ENCODE measurements around the gene MPZL3.

MPZL3 gene

GRCh38 chr11:118264569-118265465 is 12.7 kb upstream of the MPZL3 start:
- no peak for DNase-seq (ENCODE audit: low spot score)

- no peak for DNase-seq (ENCODE audit: low spot score)
Measured at GRCh38 chr11:118263695-118264568, 11.8 kb upstream of the MPZL3 start, which contains the start of gene MPZL2. Gene MPZL2, minus strand, starts transcription at chr11:118264297. Its CDS starts 144 bp downstream, at chr11:118264153.

- no peak for DNase-seq (ENCODE audit: low spot score)
Measured at GRCh38 chr11:118263112-118263511, 10.9 kb upstream of the MPZL3 start.

GRCh38 chr11:118260353-118260752 is 8.2 kb upstream of the MPZL3 start:
- DNase-seq (ENCODE audit: low spot score), result no peak

- DNase-seq (ENCODE audit: low spot score), result no peak
Measured at GRCh38 chr11:118259138-118259537, 7.0 kb upstream of the MPZL3 start.

GRCh38 chr11:118258410-118258809 is 6.2 kb upstream of the MPZL3 start:
- DNase-seq (ENCODE audit: low spot score), result no peak

- DNase-seq (ENCODE audit: low spot score), result no peak
Measured at GRCh38 chr11:118252688-118253087, 523 bp upstream of the MPZL3 start.

GRCh38 chr11:118247041-118247440 is 5.1 kb downstream of the MPZL3 start:
- DNase-seq (ENCODE audit: low spot score), result no peak

GRCh38 chr11:118245936-118246562 is 6.1 kb downstream of the MPZL3 start:
- DNase-seq (ENCODE audit: low spot score), result no peak

GRCh38 chr11:118243993-118244762 is 8.0 kb downstream of the MPZL3 start:
- DNase-seq (ENCODE audit: low spot score), result peak; percentile 72

GRCh38 chr11:118243161-118243560 is 9.0 kb downstream of the MPZL3 start:
- DNase-seq (ENCODE audit: low spot score), result no peak

GRCh38 chr11:118241764-118242098 is 10.4 kb downstream of the MPZL3 start:
- DNase-seq (ENCODE audit: low spot score), result no peak

GRCh38 chr11:118240999-118241763 is 11.0 kb downstream of the MPZL3 start:
- DNase-seq (ENCODE audit: low spot score), result peak; percentile 28

GRCh38 chr11:118239509-118240205 is 12.5 kb downstream of the MPZL3 start:
- DNase-seq (ENCODE audit: low spot score), result no peak

GRCh38 chr11:118238929-118239328 is 13.2 kb downstream of the MPZL3 start:
- DNase-seq (ENCODE audit: low spot score), result peak; percentile 13

- DNase-seq (ENCODE audit: low spot score), result no peak
Measured at GRCh38 chr11:118238421-118238820, 13.7 kb downstream of the MPZL3 start.

GRCh38 chr11:118236170-118236569 is 16.0 kb downstream of the MPZL3 start:
- no peak for DNase-seq (ENCODE audit: low spot score)

GRCh38 chr11:118234833-118235232 is 17.3 kb downstream of the MPZL3 start:
- no peak for DNase-seq (ENCODE audit: low spot score)

- no peak for DNase-seq (ENCODE audit: low spot score)
Measured at GRCh38 chr11:118233850-118234249, 18.3 kb downstream of the MPZL3 start.

GRCh38 chr11:118233377-118233776 is 18.8 kb downstream of the MPZL3 start:
- no peak for DNase-seq (ENCODE audit: low spot score)

Data from COLO829 (cell line).